B cell (primary cell): ENCODE measurements around the gene TNFRSF19. TPM values are rescaled to one million over a fixed set of nuclear protein-coding genes. Genes with fewer than 3 reads are reported as not detected.

Experiments
- ATAC-seq: fragments of 200-7000 bp; cut with Tn5 transposase; one replicate; pipeline ENCODE4 v1.10.0; 2021; ENCODE audit warnings: low read depth, mild to moderate bottlenecking, moderate number of reproducible peaks, moderate library complexity
- CTCF ChIA-PET: fragments of 350-600 bp; sonication (Branson Sonifier 250); formaldehyde crosslinking; loops from one replicate; lab custom pipeline; 2021; ENCODE audit warnings: antibody characterized with exemption, inconsistent platforms; lab: Charles Lee
- POLR2A ChIA-PET: fragments of 350-600 bp; sonication (Branson Sonifier 250); formaldehyde crosslinking; loops from one replicate; lab custom pipeline; 2021; ENCODE audit warnings: antibody characterized with exemption; lab: Charles Lee
- DNase-seq: peaks from one replicate; pipeline ENCODE4 v3.0.0; 2013
- H2AFZ ChIP-seq: 2 replicates; pipeline ENCODE4 v1.6.1; 2012; ENCODE audit warnings: mild to moderate bottlenecking, low read depth, low read length; ENCODE audit not compliant: insufficient read depth, poor library complexity, severe bottlenecking
- H3K27ac ChIP-seq, 2 donors: 1 replicate in 1 of 2; 2 replicates in 1 of 2; pipeline ENCODE4 v1.5.1; 2012 to 2013; ENCODE audit warnings: low read length in 2 of 2, mild to moderate bottlenecking in 2 of 2, moderate library complexity in 1 of 2
- H3K27me3 ChIP-seq, 4 experiments: fragments of 200-600 bp in 1 of 4; sonication (generic) in 1 of 4; replicated peaks in 1 of 4; 1 replicate in 2 of 4; 2 replicates in 2 of 4; pipeline versions ENCODE4 v1.6.1 to v1.7.0; 2013 to 2016; ENCODE audit warnings: low read length in 3 of 4, mild to moderate bottlenecking in 2 of 4, mixed read lengths in 1 of 4, moderate library complexity in 1 of 4; ENCODE audit not compliant: insufficient read depth in 4 of 4, control insufficient read depth in 3 of 4; ENCODE audit errors: control extremely low read depth in 1 of 4
- H3K36me3 ChIP-seq, 2 experiments: replicated peaks in 1 of 2; 1 replicate in 1 of 2; 2 replicates in 1 of 2; pipeline versions ENCODE4 v1.6.1 to v1.7.1; 2013; ENCODE audit warnings: low read length in 1 of 2; ENCODE audit not compliant: insufficient read depth in 2 of 2, control insufficient read depth in 1 of 2; ENCODE audit errors: control extremely low read depth in 1 of 2, extremely low read depth in 1 of 2
- H3K4me1 ChIP-seq, 2 donors: fragments of 200-600 bp in 1 of 2; sonication (generic) in 1 of 2; 1 replicate in 1 of 2; 2 replicates in 1 of 2; pipeline versions ENCODE4 v1.5.1 to v1.6.1; 2013 to 2017; ENCODE audit warnings: low read length in 2 of 2; ENCODE audit not compliant: control insufficient read depth in 2 of 2, insufficient read depth in 2 of 2
- H3K4me2 ChIP-seq: replicated peaks from 2 replicates; pipeline ENCODE3; 2012; ENCODE audit warnings: mild to moderate bottlenecking, low read depth, low read length; ENCODE audit not compliant: poor library complexity, severe bottlenecking
- H3K4me3 ChIP-seq, 5 experiments: fragments of 200-600 bp in 1 of 5; sonication (generic) in 1 of 5; 1 replicate in 3 of 5; 2 replicates in 2 of 5; pipeline versions ENCODE4 v1.5.1 to v1.7.0; 2011 to 2016; ENCODE audit warnings: low read length in 4 of 5, mild to moderate bottlenecking in 4 of 5, low read depth in 2 of 5, control low read depth in 1 of 5, moderate library complexity in 1 of 5; ENCODE audit not compliant: insufficient read depth in 1 of 5; ENCODE audit errors: control extremely low read depth in 1 of 5, extremely low read depth in 1 of 5
- H3K79me2 ChIP-seq: fragments of 200-600 bp; sonication (generic); one replicate; pipeline ENCODE4 v1.6.0; 2016; ENCODE audit warnings: low read length; ENCODE audit not compliant: control insufficient read depth, insufficient read depth
- H3K9ac ChIP-seq: fragments of 200-600 bp; sonication (generic); 2 replicates; pipeline ENCODE4 v1.6.1; 2017; ENCODE audit warnings: mild to moderate bottlenecking, low read length, moderate library complexity
- H3K9me3 ChIP-seq, 3 donors: one replicate each; pipeline versions ENCODE4 v1.6.1 to v1.7.1; 2013; ENCODE audit warnings: low read length in 2 of 3; ENCODE audit not compliant: control insufficient read depth in 2 of 3, insufficient read depth in 1 of 3; ENCODE audit errors: control extremely low read depth in 1 of 3
- H4K20me1 ChIP-seq: 2 replicates; pipeline ENCODE4 v1.6.0; 2012; ENCODE audit warnings: mild to moderate bottlenecking, low read length; ENCODE audit not compliant: insufficient read depth, control insufficient read depth, poor library complexity, severe bottlenecking
- H3K27ac Mint-ChIP-seq: one replicate; pipeline ENCODE4 v1.8.0; 2021; ENCODE audit warnings: mixed read lengths
- H3K27me3 Mint-ChIP-seq: one replicate; pipeline ENCODE4 v1.8.0; 2021; ENCODE audit warnings: mixed read lengths
- H3K4me1 Mint-ChIP-seq: one replicate; pipeline ENCODE4 v1.8.0; 2021; ENCODE audit warnings: mixed read lengths
- H3K4me3 Mint-ChIP-seq: one replicate; pipeline ENCODE4 v1.8.0; 2021; ENCODE audit warnings: mixed read lengths
- H3K9me3 Mint-ChIP-seq: one replicate; pipeline ENCODE4 v1.8.0; 2022; ENCODE audit warnings: mixed read lengths; ENCODE audit not compliant: insufficient read depth
- CTCF ChIP-seq: fragments of 200-600 bp; IDR thresholded peaks from one replicate; pipeline ENCODE4 v1.8.0; 2022; ENCODE audit warnings: antibody characterized with exemption, mild to moderate bottlenecking
- EZH2 ChIP-seq: IDR thresholded peaks from 2 replicates; pipeline ENCODE4 v1.6.1; 2012; ENCODE audit warnings: borderline replicate concordance, low read depth, mild to moderate bottlenecking, moderate library complexity, low read length; ENCODE audit not compliant: insufficient read depth, poor library complexity, severe bottlenecking
- WGBS: methylation state at CpG from one replicate; pipeline ENCODE4 v1.1.5; 2013; ENCODE audit warnings: missing lambda C conversion rate; ENCODE audit not compliant: insufficient coverage; 5-methylcytosine and 5-hydroxymethylcytosine counted together
- intact Hi-C: fragments of 100-400 bp; cut with micrococcal nuclease; formaldehyde crosslinking; loops from one replicate; pipeline ENCODE4 v1.10.0; 2022
- polyA plus RNA-seq: library from polyadenylated mRNA; depleted of rRNA; stranded (reverse); fragments of >200 nt; gene quantifications from 2 replicates; pipeline ENCODE4 v1.2.3, GENCODE V29; 2012
- total RNA-seq, 2 donors: library from RNA; stranded (reverse); fragments of 120-200 nt in 1 of 2; gene quantifications; 1 replicate in 1 of 2; 2 replicates in 1 of 2; pipeline versions ENCODE4 v1.2.3 to v1.2.4, GENCODE V29; 2013 to 2022

TNFRSF19 gene
- total and polyA plus RNA-seq, 2 donors (not counting 1 experiment from before 2014, with no cell fraction given) = 0.36 TPM; not detected in 1

GRCh38 chr13:23654111-23655110 is 84.2 kb downstream of the TNFRSF19 start:
- no peaks in the 10 kb centered on the region for H3K79me2 ChIP-seq
- H3K4me3 Mint-ChIP-seq = no peak overlapping the region
- H3K9me3 ChIP-seq = no peaks in the 10 kb centered on the region
- no peak overlapping the region for H3K27ac ChIP-seq
- H3K27me3 ChIP-seq = peaks cover 0 to 11% (median 5%) of the 10 kb centered on the region in 4 experiments
- DNase-seq = no peak
- no peaks in the 10 kb centered on the region for H4K20me1 ChIP-seq
- H3K36me3 ChIP-seq = no peaks in the 10 kb centered on the region
- 94% methylated on average over 9 of the region's 11 CpGs for WGBS
- H3K4me1 ChIP-seq = no peaks in the 10 kb centered on the region
- no peak overlapping the region for H3K27ac Mint-ChIP-seq
- no peak overlapping the region for H2AFZ ChIP-seq
- ChIA-PET POLR2A (no interaction called here), CTCF (no interaction called here)
- H3K4me3 ChIP-seq = no peak overlapping the region
- peaks cover 3% of the 10 kb centered on the region for H3K4me1 Mint-ChIP-seq
- H3K27me3 Mint-ChIP-seq = peaks cover 33% of the 10 kb centered on the region
- H3K9me3 Mint-ChIP-seq = no peaks in the 10 kb centered on the region
- TF ChIP-seq EZH2 = no peak
- no peak for TF ChIP-seq CTCF
- no peak overlapping the region for H3K4me2 ChIP-seq
- H3K9ac ChIP-seq = no peak overlapping the region
- ATAC-seq = no peak
- intact Hi-C loops = no loop called here

- CTCF ChIA-PET = no interaction called here
- WGBS = no CpG with 5 or more reads among the region's 3 CpGs
Measured at GRCh38 chr13:23655321-23655720, 85.1 kb downstream of the TNFRSF19 start.

More at GRCh38 chr13:23655321-23655720, 85.1 kb downstream of the TNFRSF19 start:
- Mint-ChIP-seq H3K27me3 (peaks cover 24% of the 10 kb centered on the region), H3K4me1 (peaks cover 3% of the 10 kb centered on the region), H3K4me3 (no peak overlapping the region), H3K9me3 (no peaks in the 10 kb centered on the region), H3K27ac (no peak overlapping the region)
- ATAC-seq (no peak), DNase-seq (no peak)
- intact Hi-C loops = no loop called here
- Histone ChIP-seq H3K4me2 (no peak overlapping the region), H3K27me3 (peaks cover 0 to 4% (median 2%) of the 10 kb centered on the region in 4 experiments), H3K79me2 (no peaks in the 10 kb centered on the region), H3K9me3 (no peaks in the 10 kb centered on the region), H2AFZ (no peak overlapping the region), H3K4me1 (no peaks in the 10 kb centered on the region), H4K20me1 (no peaks in the 10 kb centered on the region), H3K4me3 (no peak overlapping the region), H3K27ac (no peak overlapping the region), H3K9ac (no peak overlapping the region), H3K36me3 (no peaks in the 10 kb centered on the region)
- no peak for TF ChIP-seq CTCF
- TF ChIP-seq EZH2 = no peak
- POLR2A ChIA-PET = no interaction called here
